ENCODE data around the gene AFAP1.

The AFAP1 gene

GRCh38 chr4:7784131-7784870 lies 155.4 kb downstream of the AFAP1 start:
- no peak for TF ChIP-seq CTCF (IDR thresholded peaks at IDR 0.05; ENCODE audit: insufficient read depth, low read depth, low read length, missing control alignments)
- no peak overlapping the region for H3K4me3 ChIP-seq (ENCODE audit: low read depth, low read length)
- no peak for DNase-seq (ENCODE audit: low read depth)

GRCh38 chr4:7783541-7783940 lies 156.1 kb downstream of the AFAP1 start:
- no peak overlapping the region for H3K4me3 ChIP-seq (ENCODE audit: low read depth, low read length)
- no peak for TF ChIP-seq CTCF (IDR thresholded peaks at IDR 0.05; ENCODE audit: insufficient read depth, low read depth, low read length, missing control alignments)
- no peak for DNase-seq (ENCODE audit: low read depth)

- TF ChIP-seq CTCF (IDR thresholded peaks at IDR 0.05; ENCODE audit: insufficient read depth, low read depth, low read length, missing control alignments) = no peak
- H3K4me3 ChIP-seq (ENCODE audit: low read depth, low read length) = no peak overlapping the region
- DNase-seq (ENCODE audit: low read depth) = peak; percentile 53
Measured at GRCh38 chr4:7782783-7783182, 156.9 kb downstream of the AFAP1 start.

- TF ChIP-seq CTCF (IDR thresholded peaks at IDR 0.05; ENCODE audit: insufficient read depth, low read depth, low read length, missing control alignments) = no peak
- no peak for DNase-seq (ENCODE audit: low read depth)
- H3K4me3 ChIP-seq (ENCODE audit: low read depth, low read length) = no peak overlapping the region
Measured at GRCh38 chr4:7781993-7782392, 157.7 kb downstream of the AFAP1 start.

- DNase-seq (ENCODE audit: low read depth) = no peak
- no peak for TF ChIP-seq CTCF (IDR thresholded peaks at IDR 0.05; ENCODE audit: insufficient read depth, low read depth, low read length, missing control alignments)
- H3K4me3 ChIP-seq (ENCODE audit: low read depth, low read length) = no peak overlapping the region
Measured at GRCh38 chr4:7781366-7781765, 158.3 kb downstream of the AFAP1 start.

GRCh38 chr4:7780751-7781348 lies 158.8 kb downstream of the AFAP1 start:
- no peak for TF ChIP-seq CTCF (IDR thresholded peaks at IDR 0.05; ENCODE audit: insufficient read depth, low read depth, low read length, missing control alignments)
- DNase-seq (ENCODE audit: low read depth) = no peak
- no peak overlapping the region for H3K4me3 ChIP-seq (ENCODE audit: low read depth, low read length)

GRCh38 chr4:7779432-7779768 lies 160.3 kb downstream of the AFAP1 start:
- no peak for DNase-seq (ENCODE audit: low read depth)
- no peak for TF ChIP-seq CTCF (IDR thresholded peaks at IDR 0.05; ENCODE audit: insufficient read depth, low read depth, low read length, missing control alignments)
- no peak overlapping the region for H3K4me3 ChIP-seq (ENCODE audit: low read depth, low read length)
